HCT116 (cell line): Measurements from ENCODE around the gene LARP1. TPM values are rescaled to one million over a fixed set of nuclear protein-coding genes. Genes with fewer than 3 reads are reported as not detected.
"Not testable (repeated sequence)": the region's sequence is repeated elsewhere in the genome, so short reads cannot be mapped to it uniquely, and the experiment has no call there.

Source experiments
- ATAC-seq: fragments of 200-7000 bp; cut with Tn5 transposase; 2 replicates; pipeline ENCODE4 v1.9.1; 2020; ENCODE audit warnings: mild to moderate bottlenecking, moderate library complexity
- BruUV-seq: library from RNA; stranded (reverse); fragments of 400-500 nt; replicated peaks from 2 replicates; lab custom pipeline; 2021; lab: Mats Ljungman, UMichigan
- CTCF ChIA-PET: fragments of 300-600 bp; sonication (Branson Sonifier 250); formaldehyde crosslinking; loops from one replicate; lab custom pipeline; 2021; ENCODE audit warnings: antibody characterized with exemption; lab: Charles Lee
- POLR2A ChIA-PET: fragments of 300-600, 350-600 bp; sonication (Branson Sonifier 250); formaldehyde crosslinking; loops from one replicate; lab custom pipeline; 2021; ENCODE audit warnings: antibody characterized with exemption; lab: Charles Lee
- RAD21 ChIA-PET, 2 experiments: fragments of 300-600 bp; sonication (Branson Sonifier 250); formaldehyde crosslinking; loops; one replicate each; lab custom pipeline; 2023; ENCODE audit warnings: low total read pairs in 2 of 2; ENCODE audit not compliant: uncharacterized antibody in 2 of 2, unreplicated experiment in 2 of 2, low non-redundant PET in 1 of 2; lab: Charles Lee
- DNase-seq: peaks from one replicate; pipeline ENCODE4 v3.0.0-alpha.2; 2010; ENCODE audit warnings: low read depth, low spot score
- H2AFZ ChIP-seq: fragments of 200-600 bp; shearing (Covaris generic), sonication (generic); 2 replicates; pipeline ENCODE4 v1.6.1; 2017; ENCODE audit warnings: low read depth, mixed run types, mixed read lengths, antibody characterized with exemption, low read length; ENCODE audit not compliant: poor library complexity, severe bottlenecking
- H3K27ac ChIP-seq: 2 replicates; pipeline ENCODE4 v1.5.1; 2012; ENCODE audit warnings: low read depth, low read length
- H3K27me3 ChIP-seq: fragments of 200-600 bp; sonication (generic); 2 replicates; pipeline ENCODE4 v1.6.1; 2016; ENCODE audit warnings: mixed run types, low read length, mixed read lengths; ENCODE audit not compliant: insufficient read depth
- H3K36me3 ChIP-seq, 2 experiments: fragments of 200-500 bp in 1 of 2; fragments of 200-600 bp in 1 of 2; sonication (Bioruptor generic) in 1 of 2; sonication (generic) in 1 of 2; 2 replicates each; pipeline versions ENCODE4 v1.5.1 to v1.6.1; 2014 to 2016; ENCODE audit warnings: low read length in 2 of 2, inconsistent platforms in 1 of 2, mixed read lengths in 1 of 2, mixed run types in 1 of 2; ENCODE audit not compliant: insufficient read depth in 2 of 2, control insufficient read depth in 1 of 2
- H3K4me1 ChIP-seq, 2 experiments: fragments of 200-600 bp in 1 of 2; sonication (generic) in 1 of 2; 2 replicates each; pipeline versions ENCODE4 v1.5.1 to v1.6.1; 2012 to 2017; ENCODE audit warnings: low read length in 2 of 2, inconsistent platforms in 1 of 2, mild to moderate bottlenecking in 1 of 2, mixed read lengths in 1 of 2, mixed run types in 1 of 2, moderate library complexity in 1 of 2; ENCODE audit not compliant: insufficient read depth in 2 of 2, control insufficient read depth in 1 of 2
- H3K4me2 ChIP-seq: fragments of 200-600 bp; sonication (generic); 2 replicates; pipeline ENCODE4 v1.6.1; 2017; ENCODE audit warnings: mixed run types, low read length, mixed read lengths
- H3K4me3 ChIP-seq, 2 experiments: fragments of 200-600 bp in 1 of 2; sonication (generic) in 1 of 2; replicated peaks in 1 of 2; 2 replicates each; pipeline ENCODE4 v1.5.1; 2011 to 2016; ENCODE audit warnings: low read length in 2 of 2, control low read depth in 1 of 2, low read depth in 1 of 2, mild to moderate bottlenecking in 1 of 2, mixed read lengths in 1 of 2, mixed run types in 1 of 2
- H3K79me2 ChIP-seq: fragments of 200-600 bp; sonication (generic); 2 replicates; pipeline ENCODE4 v1.6.1; 2017; ENCODE audit warnings: mild to moderate bottlenecking, mixed run types, low read length, moderate library complexity, mixed read lengths; ENCODE audit not compliant: insufficient read depth
- H3K9ac ChIP-seq: fragments of 200-600 bp; sonication (generic); 2 replicates; pipeline ENCODE4 v1.6.1; 2016; ENCODE audit warnings: low read length, mixed read lengths
- H3K9me2 ChIP-seq: fragments of 200-600 bp; sonication (generic), shearing (Covaris generic); 2 replicates; pipeline ENCODE4 v1.6.1; 2017; ENCODE audit warnings: mixed run types, mild to moderate bottlenecking, moderate library complexity; ENCODE audit not compliant: insufficient read depth
- H3K9me3 ChIP-seq, 2 experiments: fragments of 200-500 bp in 1 of 2; fragments of 200-600 bp in 1 of 2; sonication (Bioruptor generic) in 1 of 2; sonication (generic) in 1 of 2; 2 replicates each; pipeline ENCODE4 v1.6.1; 2014 to 2017; ENCODE audit warnings: low read length in 2 of 2, mixed read lengths in 2 of 2, inconsistent platforms in 1 of 2, low read depth in 1 of 2, mild to moderate bottlenecking in 1 of 2, mixed run types in 1 of 2, moderate library complexity in 1 of 2; ENCODE audit not compliant: control insufficient read depth in 1 of 2, insufficient read depth in 1 of 2
- H4K20me1 ChIP-seq: fragments of 200-600 bp; sonication (generic), shearing (Covaris generic); 2 replicates; pipeline ENCODE4 v1.6.1; 2017; ENCODE audit warnings: mixed run types, mild to moderate bottlenecking, moderate library complexity; ENCODE audit not compliant: insufficient read depth
- CBX3 ChIP-seq: IDR thresholded peaks from 2 replicates; pipeline ENCODE4 v1.6.1; 2012; ENCODE audit warnings: low read depth
- CEBPB ChIP-seq: IDR thresholded peaks from 2 replicates; pipeline ENCODE4 v1.6.1; 2012; ENCODE audit warnings: low read depth
- ELF1 ChIP-seq: IDR thresholded peaks from 2 replicates; pipeline ENCODE4 v1.6.1; 2012; ENCODE audit warnings: low read depth, borderline replicate concordance
- EZH2 ChIP-seq: fragments of 200-600 bp; sonication (generic); IDR thresholded peaks from 2 replicates; pipeline ENCODE4 v1.6.1; 2017; ENCODE audit warnings: antibody characterized with exemption, mixed run types
- EZH2phosphoT487 ChIP-seq: fragments of 200-600 bp; IDR thresholded peaks from 2 replicates; pipeline ENCODE4 v1.6.1; 2018; ENCODE audit warnings: antibody characterized with exemption, borderline replicate concordance
- FOSL1 ChIP-seq: IDR thresholded peaks from 2 replicates; pipeline ENCODE4 v1.6.1; 2012; ENCODE audit warnings: low read depth
- JUND ChIP-seq: IDR thresholded peaks from 2 replicates; pipeline ENCODE4 v1.6.1; 2012
- POLR2A ChIP-seq: IDR thresholded peaks from 2 replicates; pipeline ENCODE4 v1.7.0; 2011; ENCODE audit warnings: borderline replicate concordance; ENCODE audit not compliant: insufficient read depth, insufficient read length; ENCODE audit errors: extremely low read depth
- POLR2AphosphoS5 ChIP-seq: IDR thresholded peaks from 2 replicates; pipeline ENCODE4 v1.6.1; 2011; ENCODE audit warnings: mild to moderate bottlenecking, low read depth, low read length, moderate library complexity
- RAD21 ChIP-seq: IDR thresholded peaks from 2 replicates; pipeline ENCODE4 v1.6.1; 2012; ENCODE audit warnings: low read depth, mild to moderate bottlenecking
- SP1 ChIP-seq: IDR thresholded peaks from 2 replicates; pipeline ENCODE4 v1.6.1; 2012; ENCODE audit warnings: low read depth
- SRF ChIP-seq: IDR thresholded peaks from 2 replicates; pipeline ENCODE4 v1.6.1; 2012; ENCODE audit warnings: low read depth
- TCF7L2 ChIP-seq: IDR thresholded peaks from 2 replicates; pipeline ENCODE4 v1.7.0; 2011; ENCODE audit warnings: borderline replicate concordance, inconsistent platforms; ENCODE audit not compliant: insufficient read depth, insufficient read length; ENCODE audit errors: extremely low read depth
- YY1 ChIP-seq: IDR thresholded peaks from 2 replicates; pipeline ENCODE4 v1.6.1; 2011; ENCODE audit warnings: low read length, low read depth, moderate library complexity, mild to moderate bottlenecking; ENCODE audit not compliant: insufficient replicate concordance; ENCODE audit errors: extremely low read depth
- ZFX ChIP-seq: fragments of 450-650 bp; IDR thresholded peaks from 2 replicates; pipeline ENCODE4 v1.6.1; 2017
- ZNF274 ChIP-seq: fragments of 200-500 bp; sonication (Bioruptor generic); IDR thresholded peaks from 2 replicates; pipeline ENCODE4 v1.6.1; 2014; ENCODE audit warnings: mild to moderate bottlenecking, low read depth, low read length, inconsistent platforms
- intact Hi-C: fragments of 100-400 bp; cut with micrococcal nuclease; formaldehyde crosslinking; loops from 2 replicates; pipeline ENCODE4 v1.10.0; 2022
- total RNA-seq: library from RNA; stranded (reverse); gene quantifications from one replicate; pipeline ENCODE4 v1.2.1, GENCODE V29; 2021; ENCODE audit not compliant: unreplicated experiment
- TF ChIP-seq, protein P1 (sequence below): IDR thresholded peaks from 2 replicates; pipeline ENCODE4 v1.6.1; 2012
- TF ChIP-seq, protein P2 (sequence below), 3 experiments: fragments of 200-600 bp in 1 of 3; sonication (generic) in 1 of 3; IDR thresholded peaks in 2 of 3; conservative IDR thresholded peaks in 1 of 3; 2 replicates each; pipeline ENCODE4 v1.5.1; 2012 to 2017; ENCODE audit warnings: low read depth in 2 of 3, low read length in 2 of 3, antibody characterized with exemption in 1 of 3, borderline replicate concordance in 1 of 3, control low read depth in 1 of 3, mild to moderate bottlenecking in 1 of 3, mixed read lengths in 1 of 3, mixed run types in 1 of 3, moderate library complexity in 1 of 3; ENCODE audit not compliant: insufficient read depth in 1 of 3
- TF ChIP-seq, protein P3 (sequence below): IDR thresholded peaks from 2 replicates; pipeline ENCODE4 v1.6.1; 2011; ENCODE audit warnings: mild to moderate bottlenecking, low read length, moderate library complexity; ENCODE audit not compliant: insufficient replicate concordance; ENCODE audit errors: extremely low read depth

Gene LARP1
- total RNA-seq, 1 experiment from 2014 or later = 201 TPM

DNA sequence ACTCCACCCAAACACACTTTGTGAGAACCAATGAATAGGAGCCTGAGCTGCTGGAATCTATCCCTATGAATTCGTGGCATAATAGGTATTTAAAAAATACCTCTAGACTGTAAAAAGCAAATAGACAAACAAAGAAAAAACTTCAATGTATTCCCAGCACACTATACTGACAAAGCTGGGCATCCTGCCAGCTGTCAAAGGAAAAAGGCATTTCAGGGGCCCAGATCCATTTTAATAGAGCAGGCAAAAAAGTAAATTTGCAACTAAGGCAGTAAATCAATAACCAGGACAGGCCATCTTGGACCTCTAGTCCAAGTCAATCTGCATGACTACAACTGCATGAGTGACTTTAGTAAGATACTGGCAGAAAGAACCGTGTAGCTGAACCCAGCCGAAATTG lies 25.6 kb upstream of the LARP1 start:
- ATAC-seq = no peak
- no peaks in the 10 kb centered on the region for H3K27me3 ChIP-seq
- TF ChIP-seq POLR2AphosphoS5 (no peak), ZFX (no peak), JUND (no peak), EZH2 (no peak), RAD21 (no peak), CEBPB (no peak), FOSL1 (no peak), SP1 (no peak), CBX3 (no peak), YY1 (no peak), ZNF274 (no peak), ELF1 (no peak), TCF7L2 (no peak), EZH2phosphoT487 (no peak), SRF (no peak), POLR2A (no peak)
- TF ChIP-seq, protein P1, sequence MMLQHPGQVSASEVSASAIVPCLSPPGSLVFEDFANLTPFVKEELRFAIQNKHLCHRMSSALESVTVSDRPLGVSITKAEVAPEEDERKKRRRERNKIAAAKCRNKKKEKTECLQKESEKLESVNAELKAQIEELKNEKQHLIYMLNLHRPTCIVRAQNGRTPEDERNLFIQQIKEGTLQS = no peak
- TF ChIP-seq, protein P2, sequence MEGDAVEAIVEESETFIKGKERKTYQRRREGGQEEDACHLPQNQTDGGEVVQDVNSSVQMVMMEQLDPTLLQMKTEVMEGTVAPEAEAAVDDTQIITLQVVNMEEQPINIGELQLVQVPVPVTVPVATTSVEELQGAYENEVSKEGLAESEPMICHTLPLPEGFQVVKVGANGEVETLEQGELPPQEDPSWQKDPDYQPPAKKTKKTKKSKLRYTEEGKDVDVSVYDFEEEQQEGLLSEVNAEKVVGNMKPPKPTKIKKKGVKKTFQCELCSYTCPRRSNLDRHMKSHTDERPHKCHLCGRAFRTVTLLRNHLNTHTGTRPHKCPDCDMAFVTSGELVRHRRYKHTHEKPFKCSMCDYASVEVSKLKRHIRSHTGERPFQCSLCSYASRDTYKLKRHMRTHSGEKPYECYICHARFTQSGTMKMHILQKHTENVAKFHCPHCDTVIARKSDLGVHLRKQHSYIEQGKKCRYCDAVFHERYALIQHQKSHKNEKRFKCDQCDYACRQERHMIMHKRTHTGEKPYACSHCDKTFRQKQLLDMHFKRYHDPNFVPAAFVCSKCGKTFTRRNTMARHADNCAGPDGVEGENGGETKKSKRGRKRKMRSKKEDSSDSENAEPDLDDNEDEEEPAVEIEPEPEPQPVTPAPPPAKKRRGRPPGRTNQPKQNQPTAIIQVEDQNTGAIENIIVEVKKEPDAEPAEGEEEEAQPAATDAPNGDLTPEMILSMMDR (IDR thresholded peaks at IDR 0.05 in 2 of 3, conservative IDR thresholded peaks at IDR 0.05 in 1 of 3; ENCODE audit: borderline replicate concordance in 1 of 3, insufficient read depth in 1 of 3, low read depth in 2 of 3, low read length in 2 of 3) = no peak
- TF ChIP-seq, protein P3, sequence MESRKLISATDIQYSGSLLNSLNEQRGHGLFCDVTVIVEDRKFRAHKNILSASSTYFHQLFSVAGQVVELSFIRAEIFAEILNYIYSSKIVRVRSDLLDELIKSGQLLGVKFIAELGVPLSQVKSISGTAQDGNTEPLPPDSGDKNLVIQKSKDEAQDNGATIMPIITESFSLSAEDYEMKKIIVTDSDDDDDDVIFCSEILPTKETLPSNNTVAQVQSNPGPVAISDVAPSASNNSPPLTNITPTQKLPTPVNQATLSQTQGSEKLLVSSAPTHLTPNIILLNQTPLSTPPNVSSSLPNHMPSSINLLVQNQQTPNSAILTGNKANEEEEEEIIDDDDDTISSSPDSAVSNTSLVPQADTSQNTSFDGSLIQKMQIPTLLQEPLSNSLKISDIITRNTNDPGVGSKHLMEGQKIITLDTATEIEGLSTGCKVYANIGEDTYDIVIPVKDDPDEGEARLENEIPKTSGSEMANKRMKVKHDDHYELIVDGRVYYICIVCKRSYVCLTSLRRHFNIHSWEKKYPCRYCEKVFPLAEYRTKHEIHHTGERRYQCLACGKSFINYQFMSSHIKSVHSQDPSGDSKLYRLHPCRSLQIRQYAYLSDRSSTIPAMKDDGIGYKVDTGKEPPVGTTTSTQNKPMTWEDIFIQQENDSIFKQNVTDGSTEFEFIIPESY = no peak
- TF ChIP-seq, all 23 proteins: peak for 0
- no TSS peak for BruUV-seq
- H3K79me2 ChIP-seq = no peaks in the 10 kb centered on the region
- no peak overlapping the region for H3K27ac ChIP-seq
- RAD21 ChIA-PET = no interaction called here
- H2AFZ ChIP-seq = no peak overlapping the region
- CTCF ChIA-PET = no interaction called here
- no peaks in the 10 kb centered on the region for H3K9me2 ChIP-seq
- no peak for DNase-seq
- H3K4me2 ChIP-seq = no peak overlapping the region
- intact Hi-C loops = no loop called here
- H3K9ac ChIP-seq = no peak overlapping the region
- POLR2A ChIA-PET = interaction anchor here (1.6 kb wide), 1 partner anchor 17 kb away, joined by 5 read pairs; no protein-coding TSS in a partner anchor
- H3K36me3 ChIP-seq = no peaks in the 10 kb centered on the region
- no peak overlapping the region for H3K4me3 ChIP-seq
- H4K20me1 ChIP-seq = no peaks in the 10 kb centered on the region
- no peaks in the 10 kb centered on the region for H3K4me1 ChIP-seq
- H3K9me3 ChIP-seq = no peaks in the 10 kb centered on the region

DNA sequence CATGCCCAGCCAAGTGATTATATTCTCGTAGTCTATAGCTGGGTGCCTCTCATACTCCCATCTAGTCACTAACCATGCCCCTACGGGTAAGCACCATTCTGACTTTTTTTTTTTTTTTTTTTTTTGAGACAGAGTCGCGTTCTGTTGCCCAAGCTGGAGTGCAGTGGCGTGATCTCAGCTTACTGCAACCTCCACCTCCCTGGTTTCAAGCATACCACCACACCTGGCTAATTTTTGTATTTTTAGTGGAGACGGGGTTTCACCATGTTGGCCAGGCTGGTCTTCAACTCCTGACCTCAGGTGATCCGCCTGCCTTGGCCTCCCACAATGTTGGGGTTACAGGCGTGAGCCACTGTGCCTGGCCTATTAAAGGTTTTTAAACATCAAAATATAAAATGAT lies 24.4 kb upstream of the LARP1 start:
- BruUV-seq, H4K20me1 ChIP-seq, POLR2A ChIA-PET, H3K9me2 ChIP-seq, H3K4me3 ChIP-seq, H3K79me2 ChIP-seq, H3K9me3 ChIP-seq, RAD21 ChIA-PET, H2AFZ ChIP-seq, H3K36me3 ChIP-seq, CTCF ChIA-PET, H3K9ac ChIP-seq, ATAC-seq, H3K4me2 ChIP-seq, H3K27ac ChIP-seq, H3K4me1 ChIP-seq, DNase-seq, H3K27me3 ChIP-seq, intact Hi-C loops: not testable (repeated sequence)
